GM13977 (cell line): ENCODE measurements around the gene CASS4.

ENCODE experiments used
- DNase-seq: peaks from one replicate; pipeline ENCODE4 v3.0.0; 2012; ENCODE audit warnings: low spot score
- CTCF ChIP-seq: IDR thresholded peaks from 2 replicates; pipeline ENCODE4 v1.5.1; 2012; ENCODE audit warnings: mild to moderate bottlenecking, control low read depth; ENCODE audit not compliant: insufficient read depth; ENCODE audit errors: extremely low read depth, missing control alignments
- in situ Hi-C: fragments of 300-500 bp; cut with MboI; formaldehyde crosslinking; loops from one replicate; pipeline ENCODE4 v1.12.0; 2022; ENCODE audit warnings: low sequenced_read_pairs, low pct_unique_long_range_greater_than_20kb, mixed read lengths, inconsistent platforms; ENCODE audit not compliant: unreplicated experiment

The CASS4 gene

GRCh38 chr20:56447227-56447626 is 35.2 kb downstream of the CASS4 start:
- DNase-seq, result no peak
- in situ Hi-C loops, result no loop called here
- no peak for TF ChIP-seq CTCF

- no peak for TF ChIP-seq CTCF
- in situ Hi-C loops, result no loop called here
- DNase-seq, result no peak
Observed at GRCh38 chr20:56449459-56449858, 37.4 kb downstream of the CASS4 start.

- no peak for TF ChIP-seq CTCF
- no peak for DNase-seq
- in situ Hi-C loops, result no loop called here
Observed at GRCh38 chr20:56451056-56451765, 39.2 kb downstream of the CASS4 start.

- peak; percentile 71 for DNase-seq
- in situ Hi-C loops, result no loop called here
- no peak for TF ChIP-seq CTCF
Observed at GRCh38 chr20:56453352-56453751, 41.3 kb downstream of the CASS4 start.

- no peak for TF ChIP-seq CTCF
- DNase-seq, result peak; percentile 79
- in situ Hi-C loops, result no loop called here
Observed at GRCh38 chr20:56454754-56455153, 42.7 kb downstream of the CASS4 start.

- TF ChIP-seq CTCF, result no peak
- no peak for DNase-seq
Observed at GRCh38 chr20:56458206-56458821, 46.3 kb downstream of the CASS4 start.

More at GRCh38 chr20:56458206-56458821, 46.3 kb downstream of the CASS4 start:
- in situ Hi-C loops, result no loop called here
